ENCODE measurements around the gene DIP2B.

DIP2B gene

GRCh38 chr12:50786498-50787231 is 281.9 kb downstream of the DIP2B start:
- no peak for DNase-seq

- no peak for DNase-seq
These were observed 282.8 kb downstream of the DIP2B start for GRCh38 chr12:50787618-50788017.

GRCh38 chr12:50788561-50788960 is 283.8 kb downstream of the DIP2B start:
- DNase-seq: no peak

GRCh38 chr12:50790081-50790480 is 285.3 kb downstream of the DIP2B start:
- DNase-seq: no peak

Data from NCI-H2107 (cell line).